Measurements from ENCODE around the gene KCNH5. TPM values are rescaled to one million over a fixed set of nuclear protein-coding genes. Genes with fewer than 3 reads are reported as not detected.
A peak's percentile ranks its signal among the peaks of the same experiment; 100 is the strongest.

The KCNH5 gene
- polyA plus RNA-seq, 2 of the 4 experiments (the other 2 are of a cell fraction) = 0.01 TPM; not detected in 1

DNA sequence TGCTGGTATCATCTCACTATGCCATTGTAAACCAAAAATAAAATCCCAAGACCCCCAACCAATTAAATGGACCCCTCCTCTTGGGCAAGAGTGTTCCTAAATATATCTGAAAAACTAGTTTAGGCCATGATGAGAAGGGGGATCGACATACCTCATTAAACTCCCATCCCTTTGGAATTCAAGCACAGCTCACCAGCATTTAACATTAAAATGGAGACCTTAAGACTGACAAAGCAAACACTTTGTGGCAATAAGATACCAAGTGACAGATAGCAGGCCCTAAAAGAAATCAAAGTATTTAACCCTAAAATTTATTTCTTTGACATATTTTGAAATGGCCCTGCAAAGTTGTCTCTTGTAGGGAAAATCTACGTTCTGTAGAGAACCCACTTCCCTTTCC is 387.9 kb downstream of the KCNH5 start:
- ATAC-seq (no peak), DNase-seq (ENCODE audit: low read depth in 1 of 2, low spot score in 1 of 2) (no peak), FAIRE-seq (no peak)
- no peaks in the 10 kb centered on the region for H3K9me3 ChIP-seq
- ChIA-PET CTCF (interaction anchor here (0.8 kb wide), 1 partner anchor 14 kb away, joined by 4 read pairs; no protein-coding TSS in a partner anchor), POLR2A (no interaction called here)
- H3K4me2 ChIP-seq = no peak overlapping the region
- no peak overlapping the region for H3K4me3 ChIP-seq
- TF ChIP-seq JUN (IDR thresholded peaks at IDR 0.05) (no peak), KDM5A (IDR thresholded peaks at IDR 0.05) (no peak), RFX5 (IDR thresholded peaks at IDR 0.05) (no peak), RAD21 (conservative IDR thresholded peaks at IDR 0.05 in 1 of 2, IDR thresholded peaks at IDR 0.05 in 1 of 2) (no peak), RARB (CRISPR knock-in tag; IDR thresholded peaks at IDR 0.05) (no peak), CHD2 (IDR thresholded peaks at IDR 0.05; ENCODE audit: low read length, partially characterized antibody) (no peak), EHF (CRISPR knock-in tag; IDR thresholded peaks at IDR 0.05) (no peak), CEBPB (IDR thresholded peaks at IDR 0.05) (no peak), HOXB13 (CRISPR knock-in tag; IDR thresholded peaks at IDR 0.05; ENCODE audit: low read depth) (no peak)
- TF ChIP-seq, protein P1, sequence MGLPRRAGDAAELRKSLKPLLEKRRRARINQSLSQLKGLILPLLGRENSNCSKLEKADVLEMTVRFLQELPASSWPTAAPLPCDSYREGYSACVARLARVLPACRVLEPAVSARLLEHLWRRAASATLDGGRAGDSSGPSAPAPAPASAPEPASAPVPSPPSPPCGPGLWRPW (IDR thresholded peaks at IDR 0.05) = no peak
- TF ChIP-seq, protein P2, sequence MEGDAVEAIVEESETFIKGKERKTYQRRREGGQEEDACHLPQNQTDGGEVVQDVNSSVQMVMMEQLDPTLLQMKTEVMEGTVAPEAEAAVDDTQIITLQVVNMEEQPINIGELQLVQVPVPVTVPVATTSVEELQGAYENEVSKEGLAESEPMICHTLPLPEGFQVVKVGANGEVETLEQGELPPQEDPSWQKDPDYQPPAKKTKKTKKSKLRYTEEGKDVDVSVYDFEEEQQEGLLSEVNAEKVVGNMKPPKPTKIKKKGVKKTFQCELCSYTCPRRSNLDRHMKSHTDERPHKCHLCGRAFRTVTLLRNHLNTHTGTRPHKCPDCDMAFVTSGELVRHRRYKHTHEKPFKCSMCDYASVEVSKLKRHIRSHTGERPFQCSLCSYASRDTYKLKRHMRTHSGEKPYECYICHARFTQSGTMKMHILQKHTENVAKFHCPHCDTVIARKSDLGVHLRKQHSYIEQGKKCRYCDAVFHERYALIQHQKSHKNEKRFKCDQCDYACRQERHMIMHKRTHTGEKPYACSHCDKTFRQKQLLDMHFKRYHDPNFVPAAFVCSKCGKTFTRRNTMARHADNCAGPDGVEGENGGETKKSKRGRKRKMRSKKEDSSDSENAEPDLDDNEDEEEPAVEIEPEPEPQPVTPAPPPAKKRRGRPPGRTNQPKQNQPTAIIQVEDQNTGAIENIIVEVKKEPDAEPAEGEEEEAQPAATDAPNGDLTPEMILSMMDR (IDR thresholded peaks at IDR 0.05) = no peak
- TF ChIP-seq, protein P3, sequence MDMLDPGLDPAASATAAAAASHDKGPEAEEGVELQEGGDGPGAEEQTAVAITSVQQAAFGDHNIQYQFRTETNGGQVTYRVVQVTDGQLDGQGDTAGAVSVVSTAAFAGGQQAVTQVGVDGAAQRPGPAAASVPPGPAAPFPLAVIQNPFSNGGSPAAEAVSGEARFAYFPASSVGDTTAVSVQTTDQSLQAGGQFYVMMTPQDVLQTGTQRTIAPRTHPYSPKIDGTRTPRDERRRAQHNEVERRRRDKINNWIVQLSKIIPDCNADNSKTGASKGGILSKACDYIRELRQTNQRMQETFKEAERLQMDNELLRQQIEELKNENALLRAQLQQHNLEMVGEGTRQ (IDR thresholded peaks at IDR 0.05) = no peak
- WGBS (ENCODE audit: missing lambda C conversion rate) = 45% methylated on average over 2 of the region's 2 CpGs
- H3K27ac ChIP-seq = no peak overlapping the region
- H3K4me1 ChIP-seq = no peaks in the 10 kb centered on the region

GRCh38 chr14:62655166-62655565 is 390.1 kb downstream of the KCNH5 start:
- no peaks in the 10 kb centered on the region for H3K9me3 ChIP-seq
- TF ChIP-seq NPAS2 (CRISPR knock-in tag; IDR thresholded peaks at IDR 0.05; ENCODE audit: borderline replicate concordance) (no peak), HEYL (CRISPR knock-in tag; IDR thresholded peaks at IDR 0.05) (no peak), HOXB5 (CRISPR knock-in tag; IDR thresholded peaks at IDR 0.05) (no peak), POLR2A (IDR thresholded peaks at IDR 0.05; ENCODE audit: low read length) (no peak)
- TF ChIP-seq, protein P2 (IDR thresholded peaks at IDR 0.05) = no peak
- H3K27ac ChIP-seq = no peak overlapping the region
- POLR2A ChIA-PET = no interaction called here
- no peak overlapping the region for H3K4me3 ChIP-seq
- 62% methylated on average over 4 of the region's 4 CpGs for WGBS (ENCODE audit: missing lambda C conversion rate)
- H3K4me2 ChIP-seq = no peak overlapping the region
- ATAC-seq = no peak
- DNase-seq (ENCODE audit: low read depth in 1 of 2, low spot score in 1 of 2) = no peak
- no peaks in the 10 kb centered on the region for H3K4me1 ChIP-seq
- FAIRE-seq = no peak
- CTCF ChIA-PET = interaction anchor here (0.5 to 1.7 kb wide), 2 partner anchors 10 to 447 kb away, joined by 3 read pairs; no protein-coding TSS in a partner anchor

DNA sequence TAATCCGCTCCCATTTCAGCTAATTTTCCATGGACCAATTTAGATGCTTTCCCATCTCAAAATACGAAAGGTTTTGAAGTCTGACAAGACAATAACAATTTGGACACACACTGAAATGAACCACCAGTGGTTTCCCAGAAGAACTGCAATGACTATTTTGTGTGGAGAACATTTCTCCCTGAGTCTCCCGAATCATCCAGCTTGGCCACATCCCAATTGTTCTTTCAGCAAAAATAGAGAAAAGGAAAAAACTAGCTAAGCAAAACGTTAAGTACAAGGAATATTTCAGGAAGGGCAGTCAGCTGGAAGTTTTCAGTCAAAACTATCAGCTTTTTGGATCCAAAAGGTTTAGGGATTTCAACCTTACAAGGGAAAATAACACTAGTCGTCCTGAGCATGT is 390.6 kb downstream of the KCNH5 start:
- H3K4me1 ChIP-seq = no peaks in the 10 kb centered on the region
- no peaks in the 10 kb centered on the region for H3K9me3 ChIP-seq
- FAIRE-seq (no peak), DNase-seq (ENCODE audit: low read depth in 1 of 2, low spot score in 1 of 2) (peak in 1 of 2 experiments; percentile 4), ATAC-seq (no peak)
- ChIA-PET POLR2A (no interaction called here), CTCF (interaction anchor here (1.7 kb wide), 1 partner anchor 10 kb away, joined by 3 read pairs; no protein-coding TSS in a partner anchor)
- H3K27ac ChIP-seq = no peak overlapping the region
- 40% methylated on average over 5 of the region's 5 CpGs for WGBS (ENCODE audit: missing lambda C conversion rate)
- H3K4me3 ChIP-seq = no peak overlapping the region
- TF ChIP-seq, protein P4, sequence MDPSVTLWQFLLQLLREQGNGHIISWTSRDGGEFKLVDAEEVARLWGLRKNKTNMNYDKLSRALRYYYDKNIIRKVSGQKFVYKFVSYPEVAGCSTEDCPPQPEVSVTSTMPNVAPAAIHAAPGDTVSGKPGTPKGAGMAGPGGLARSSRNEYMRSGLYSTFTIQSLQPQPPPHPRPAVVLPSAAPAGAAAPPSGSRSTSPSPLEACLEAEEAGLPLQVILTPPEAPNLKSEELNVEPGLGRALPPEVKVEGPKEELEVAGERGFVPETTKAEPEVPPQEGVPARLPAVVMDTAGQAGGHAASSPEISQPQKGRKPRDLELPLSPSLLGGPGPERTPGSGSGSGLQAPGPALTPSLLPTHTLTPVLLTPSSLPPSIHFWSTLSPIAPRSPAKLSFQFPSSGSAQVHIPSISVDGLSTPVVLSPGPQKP (IDR thresholded peaks at IDR 0.05; ENCODE audit: low read depth, low read length) = no peak
- no peak for TF ChIP-seq NFE2L2 (conservative IDR thresholded peaks at IDR 0.05; ENCODE audit: low read length)
- no peak for TF ChIP-seq CBX8 (IDR thresholded peaks at IDR 0.05)
- TF ChIP-seq, protein P3 (IDR thresholded peaks at IDR 0.05) = no peak
- TF ChIP-seq CHD4 (IDR thresholded peaks at IDR 0.05; ENCODE audit: borderline replicate concordance) = no peak
- no peak for TF ChIP-seq MYC (IDR thresholded peaks at IDR 0.05; ENCODE audit: borderline replicate concordance, low read length)
- TF ChIP-seq RAD21 (conservative IDR thresholded peaks at IDR 0.05 in 1 of 2, IDR thresholded peaks at IDR 0.05 in 1 of 2) = no peak
- TF ChIP-seq HOXA7 (CRISPR knock-in tag; IDR thresholded peaks at IDR 0.05) = no peak
- no peak for TF ChIP-seq EHF (CRISPR knock-in tag; IDR thresholded peaks at IDR 0.05)
- TF ChIP-seq KDM5A (IDR thresholded peaks at IDR 0.05) = no peak
- TF ChIP-seq HDAC2 (IDR thresholded peaks at IDR 0.05) = no peak
- no peak overlapping the region for H3K4me2 ChIP-seq

All from A549 (cell line).